Epithelial cell of proximal tubule (primary cell): ENCODE data around the gene TBXT. TPM values are rescaled to one million over a fixed set of nuclear protein-coding genes. Genes with fewer than 3 reads are reported as not detected.

Experiments used
- DNase-seq: peaks from one replicate; pipeline ENCODE4 v3.0.0-alpha.2; 2011; ENCODE audit warnings: low read depth
- H3K4me3 ChIP-seq: 2 replicates; pipeline ENCODE4 v1.5.1; 2011; ENCODE audit warnings: low read depth, mild to moderate bottlenecking, low read length
- total RNA-seq: library from RNA; depleted of rRNA; stranded (reverse); fragments of >200 nt; gene quantifications from 2 replicates; pipeline ENCODE4 v1.2.3, GENCODE V29; 2015
- TF ChIP-seq, protein P1 (sequence below): conservative IDR thresholded peaks from 2 replicates; pipeline ENCODE4 v1.5.1; 2012; ENCODE audit warnings: low read depth, mild to moderate bottlenecking, low read length

The TBXT gene
- total RNA-seq, 1 donor from 2014 or later: not detected

- TF ChIP-seq, protein P1, sequence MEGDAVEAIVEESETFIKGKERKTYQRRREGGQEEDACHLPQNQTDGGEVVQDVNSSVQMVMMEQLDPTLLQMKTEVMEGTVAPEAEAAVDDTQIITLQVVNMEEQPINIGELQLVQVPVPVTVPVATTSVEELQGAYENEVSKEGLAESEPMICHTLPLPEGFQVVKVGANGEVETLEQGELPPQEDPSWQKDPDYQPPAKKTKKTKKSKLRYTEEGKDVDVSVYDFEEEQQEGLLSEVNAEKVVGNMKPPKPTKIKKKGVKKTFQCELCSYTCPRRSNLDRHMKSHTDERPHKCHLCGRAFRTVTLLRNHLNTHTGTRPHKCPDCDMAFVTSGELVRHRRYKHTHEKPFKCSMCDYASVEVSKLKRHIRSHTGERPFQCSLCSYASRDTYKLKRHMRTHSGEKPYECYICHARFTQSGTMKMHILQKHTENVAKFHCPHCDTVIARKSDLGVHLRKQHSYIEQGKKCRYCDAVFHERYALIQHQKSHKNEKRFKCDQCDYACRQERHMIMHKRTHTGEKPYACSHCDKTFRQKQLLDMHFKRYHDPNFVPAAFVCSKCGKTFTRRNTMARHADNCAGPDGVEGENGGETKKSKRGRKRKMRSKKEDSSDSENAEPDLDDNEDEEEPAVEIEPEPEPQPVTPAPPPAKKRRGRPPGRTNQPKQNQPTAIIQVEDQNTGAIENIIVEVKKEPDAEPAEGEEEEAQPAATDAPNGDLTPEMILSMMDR: no peak
- no peak overlapping the region for H3K4me3 ChIP-seq
- DNase-seq: no peak
Measured at GRCh38 chr6:166203003-166203640, 35.5 kb upstream of the TBXT start.

GRCh38 chr6:166202321-166202733 is 34.7 kb upstream of the TBXT start:
- TF ChIP-seq, protein P1: no peak
- DNase-seq: no peak

DNA sequence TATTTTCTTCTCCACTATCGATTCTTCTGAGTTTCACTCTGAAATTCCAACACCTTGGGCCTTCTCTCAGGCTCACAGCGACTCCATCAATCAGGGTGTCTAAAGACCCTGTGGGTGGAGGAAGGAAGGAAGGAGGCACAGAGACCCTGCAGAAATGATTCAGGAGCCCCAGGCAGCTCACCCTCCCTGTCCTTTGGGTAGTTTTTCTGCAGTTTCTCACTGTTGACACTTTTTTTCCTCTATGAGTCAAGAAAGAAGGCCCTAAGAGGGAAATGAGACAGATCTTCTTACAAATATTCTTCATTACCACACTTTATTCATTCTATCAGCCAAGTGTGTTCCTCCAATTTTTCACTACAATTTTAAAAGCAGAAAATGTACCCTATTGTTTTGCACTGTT is 34.2 kb upstream of the TBXT start:
- TF ChIP-seq, protein P1: no peak
- no peak overlapping the region for H3K4me3 ChIP-seq
- DNase-seq: no peak

More at GRCh38 chr6:166202321-166202733, 34.7 kb upstream of the TBXT start:
- H3K4me3 ChIP-seq: no peak overlapping the region

- H3K4me3 ChIP-seq: no peak overlapping the region
- DNase-seq: no peak
- TF ChIP-seq, protein P1: no peak
Measured at GRCh38 chr6:166197361-166197760, 29.7 kb upstream of the TBXT start.

DNA sequence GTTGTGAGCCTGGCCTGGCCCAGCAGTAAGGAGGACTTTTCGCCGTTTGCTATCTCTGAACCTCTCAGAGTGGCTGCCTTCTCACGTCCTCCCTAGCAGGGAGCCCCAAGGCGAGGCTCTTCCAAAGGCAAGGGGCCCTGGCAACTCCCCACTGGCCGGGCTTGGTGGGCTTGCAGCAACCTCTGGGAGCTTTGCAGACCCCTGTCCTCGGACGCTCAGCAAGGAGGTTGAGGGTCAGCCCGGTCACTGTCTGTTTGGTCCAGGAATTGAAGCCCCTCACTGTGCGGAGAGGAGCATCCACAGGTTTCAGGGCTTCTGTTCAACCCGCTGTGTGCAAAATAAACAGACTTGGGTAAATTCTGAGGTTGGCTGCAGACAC is 28.2 kb upstream of the TBXT start:
- TF ChIP-seq, protein P1: no peak
- no peak for DNase-seq
- H3K4me3 ChIP-seq: no peak overlapping the region

GRCh38 chr6:166194914-166195859 is 27.5 kb upstream of the TBXT start:
- no peak overlapping the region for H3K4me3 ChIP-seq
- TF ChIP-seq, protein P1: no peak

More at GRCh38 chr6:166194914-166195859, 27.5 kb upstream of the TBXT start:
- DNase-seq: no peak
